MV-4-11 (cell line): ENCODE results near the gene ROBO4.
A peak's percentile ranks its signal among the peaks of the same experiment; 100 is the strongest.

ENCODE experiments used
- DNase-seq: peaks from one replicate; lab custom pipeline; 2025; lab: John Stamatoyannopoulos, UW

Gene ROBO4

DNA sequence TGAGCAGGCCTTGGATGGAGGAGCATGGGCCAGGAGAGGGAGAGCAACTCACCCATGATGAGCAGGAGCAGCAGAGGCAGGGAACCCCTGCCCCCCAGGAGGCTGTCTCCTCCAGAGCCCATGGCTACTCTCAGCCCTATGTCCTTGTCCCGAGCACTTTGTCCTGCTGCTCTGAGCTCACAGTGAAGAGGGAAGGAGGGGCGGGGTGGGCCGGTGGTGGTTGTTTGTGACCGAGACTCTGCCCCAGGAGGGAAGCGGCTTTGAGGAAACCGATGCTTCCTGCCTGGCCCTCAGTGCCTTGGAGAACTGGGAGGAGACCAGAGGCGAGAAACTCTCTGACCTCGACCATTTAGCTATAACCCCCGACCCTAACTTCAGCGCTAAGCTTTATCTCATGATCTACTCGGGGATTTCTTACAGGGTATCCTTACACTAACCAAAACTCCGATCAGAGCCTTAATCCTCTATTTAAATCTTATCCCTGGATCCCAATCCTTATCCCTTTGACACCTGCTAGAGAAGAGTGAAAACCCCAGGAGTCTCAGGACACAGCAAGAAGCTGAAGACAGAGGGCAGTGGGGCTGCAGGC, at the start of gene ROBO4:
TSS of gene ROBO4 (minus strand) at position 192 of the 589 bp plus-strand sequence. CDS start at position 122, 70 bp downstream.
- DNase-seq, result no peak

DNA sequence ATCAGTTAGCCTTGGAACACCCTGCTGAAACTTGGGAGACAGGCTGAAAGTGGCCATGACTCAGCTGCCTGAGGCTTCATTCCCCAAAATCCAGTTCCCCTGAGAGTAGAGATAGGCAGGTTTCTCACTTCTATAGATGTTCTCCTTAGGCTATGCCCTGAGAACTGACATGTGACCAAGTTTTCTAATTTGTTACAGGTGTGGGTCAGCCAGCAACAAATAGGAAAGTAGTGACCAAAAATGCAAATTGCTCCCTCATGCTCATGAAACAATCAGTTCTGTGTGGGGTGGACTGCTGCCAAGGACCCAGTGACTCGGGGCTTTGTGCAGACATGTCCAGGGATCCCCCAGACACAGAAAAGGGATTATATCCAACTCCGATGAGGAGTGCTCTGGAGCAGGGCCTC, 49.1 kb upstream of the ROBO4 start:
- DNase-seq, result no peak

DNA sequence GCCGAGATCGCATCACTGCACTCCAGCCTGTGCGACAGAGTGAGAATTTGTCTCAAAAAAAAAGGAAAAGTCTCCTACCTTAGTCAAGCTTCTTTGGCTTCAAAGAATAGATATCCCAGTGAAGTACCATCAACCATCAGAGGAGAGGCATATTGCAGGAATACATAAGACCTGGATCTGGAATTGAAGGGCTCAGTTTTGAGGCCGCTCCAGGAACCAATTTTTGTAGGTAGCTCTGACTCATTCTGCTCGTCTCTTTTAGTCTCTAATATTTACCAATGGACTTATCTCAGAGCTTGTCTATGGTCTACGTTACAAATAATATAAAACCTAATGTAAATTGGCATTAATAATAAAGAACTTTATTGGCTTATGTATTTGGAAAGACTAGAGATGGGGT, 48.2 kb upstream of the ROBO4 start:
- DNase-seq, result no peak

DNA sequence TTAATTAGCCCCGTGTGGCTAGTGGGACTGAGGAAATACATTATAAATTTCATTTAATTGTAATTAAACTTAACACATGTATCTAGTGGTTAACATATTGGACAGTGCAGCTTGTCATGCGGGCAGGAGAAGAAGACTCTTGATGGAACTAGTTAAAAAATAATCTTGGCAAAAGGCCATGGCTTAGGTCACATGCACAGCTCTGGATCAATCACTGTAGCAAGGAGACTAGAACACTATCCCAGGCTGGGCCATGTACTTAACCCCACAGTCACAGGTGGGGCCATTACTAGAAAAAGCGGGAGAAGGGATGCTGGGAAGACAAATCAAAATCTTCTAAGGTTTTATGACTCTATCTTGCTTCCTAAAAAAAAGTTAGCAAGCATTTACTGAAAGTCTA, 46.9 kb upstream of the ROBO4 start:
- no peak for DNase-seq

DNA sequence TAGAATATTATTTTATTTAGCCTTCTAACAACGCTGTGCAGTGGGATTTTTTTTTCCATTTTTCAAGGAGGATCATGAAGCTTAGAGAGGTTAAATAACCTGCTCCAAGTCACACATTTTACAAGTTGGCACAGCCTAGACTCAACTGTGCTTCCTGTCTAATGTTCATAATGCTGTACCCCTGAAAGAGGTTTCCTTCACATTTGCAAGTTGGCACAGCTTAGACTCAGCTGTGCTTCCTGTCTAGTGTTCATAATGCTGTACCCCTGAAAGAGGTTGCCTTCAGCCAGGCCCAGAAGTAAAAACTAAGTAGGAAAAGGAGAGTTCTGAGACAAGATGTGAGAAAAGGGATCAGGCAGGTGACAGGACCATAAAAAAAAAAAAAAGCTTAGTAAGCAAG, 46.1 kb upstream of the ROBO4 start:
- no peak for DNase-seq

DNA sequence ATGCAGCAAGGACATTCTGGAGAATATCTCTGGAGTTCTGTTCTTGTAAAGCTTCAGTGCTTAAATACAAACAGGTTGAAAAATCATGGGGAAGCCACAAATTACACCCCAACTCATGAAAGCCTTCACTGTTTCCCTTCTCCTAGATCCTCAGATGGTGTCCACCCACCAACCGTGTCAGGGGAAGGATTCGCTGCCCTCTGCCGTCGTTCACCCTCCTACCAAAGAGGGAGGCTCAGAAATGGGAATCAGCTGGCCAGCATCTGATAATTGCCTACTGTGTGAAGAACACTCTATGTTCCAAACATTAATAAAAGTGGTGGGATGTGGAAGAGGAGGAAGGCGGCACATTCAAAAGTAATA, 45.6 kb upstream of the ROBO4 start:
- no peak for DNase-seq

DNA sequence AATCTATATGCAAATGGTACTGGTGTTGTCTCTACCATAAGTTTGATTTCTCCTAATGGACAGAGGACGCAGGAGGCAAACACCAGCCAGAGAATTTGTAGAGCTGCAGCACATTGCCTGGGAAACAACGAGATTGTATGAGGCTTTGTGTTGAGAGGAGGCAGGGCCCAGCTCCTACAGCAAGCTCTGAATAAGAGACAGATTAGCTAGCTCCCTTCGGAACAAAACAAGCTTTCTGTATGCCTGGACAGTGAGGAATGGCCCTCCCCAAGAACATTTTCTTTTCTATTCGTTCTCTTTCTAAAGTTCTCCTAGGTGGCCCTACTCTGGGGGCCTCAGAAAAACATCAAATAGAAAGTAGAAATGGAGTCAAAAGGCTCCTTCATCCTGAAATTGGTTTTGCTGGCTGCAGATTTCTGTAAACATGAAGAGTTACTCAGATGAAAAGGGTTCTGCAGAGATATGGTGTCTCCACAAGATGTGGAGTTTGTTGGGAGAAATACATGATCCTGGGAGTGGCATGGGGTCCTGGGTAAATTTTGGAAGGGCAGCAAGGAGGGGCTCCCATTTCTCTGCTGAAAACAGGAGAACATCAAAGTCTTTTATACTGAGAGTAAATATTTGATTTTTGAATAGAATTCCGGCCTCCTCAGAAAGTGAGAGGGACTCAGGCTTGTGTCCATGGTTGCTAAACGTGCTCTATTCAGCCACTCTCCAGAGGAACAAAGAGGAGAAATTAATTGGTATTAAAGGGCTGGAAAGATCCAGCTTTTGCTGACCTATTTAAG, 45.0 kb upstream of the ROBO4 start:
- DNase-seq, result no peak

DNA sequence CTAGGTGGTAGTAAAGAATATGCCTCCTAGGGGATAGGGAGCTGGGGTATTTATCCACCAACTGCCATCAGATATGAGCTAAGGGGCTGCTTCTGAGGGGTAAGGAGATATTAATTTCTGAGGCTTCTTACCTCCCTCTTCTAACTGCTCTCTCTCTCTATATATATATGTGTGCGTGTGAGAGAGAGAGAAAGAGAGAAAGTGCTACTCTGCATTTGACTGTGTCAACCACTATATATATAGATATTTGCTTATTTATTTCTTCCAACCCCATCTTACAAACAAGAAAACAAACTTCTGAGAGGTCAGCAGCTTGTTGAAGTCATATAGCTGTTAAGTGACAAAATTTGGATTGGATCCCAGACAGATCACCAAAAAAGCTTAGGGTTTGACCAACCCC, 44.0 kb upstream of the ROBO4 start:
- DNase-seq, result no peak

DNA sequence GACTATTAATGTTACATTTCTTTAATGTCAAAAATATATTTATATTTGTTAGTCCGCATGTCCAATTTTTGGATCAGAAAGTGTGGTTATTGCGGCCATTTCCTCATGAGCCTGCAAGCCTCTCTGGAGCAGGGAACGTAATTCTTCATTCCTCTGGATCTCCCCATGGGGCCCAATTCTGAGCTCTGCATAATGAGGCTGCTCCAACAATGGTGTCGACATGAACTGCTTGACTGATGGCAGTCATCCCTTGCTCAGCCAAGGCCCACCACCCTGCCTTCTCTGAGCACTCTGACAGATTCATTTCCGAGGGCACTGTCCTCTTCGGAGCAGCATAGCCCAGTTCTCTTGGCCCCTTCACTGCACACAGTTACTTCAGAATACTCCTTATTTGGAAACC, 41.3 kb upstream of the ROBO4 start:
- DNase-seq, result no peak

DNA sequence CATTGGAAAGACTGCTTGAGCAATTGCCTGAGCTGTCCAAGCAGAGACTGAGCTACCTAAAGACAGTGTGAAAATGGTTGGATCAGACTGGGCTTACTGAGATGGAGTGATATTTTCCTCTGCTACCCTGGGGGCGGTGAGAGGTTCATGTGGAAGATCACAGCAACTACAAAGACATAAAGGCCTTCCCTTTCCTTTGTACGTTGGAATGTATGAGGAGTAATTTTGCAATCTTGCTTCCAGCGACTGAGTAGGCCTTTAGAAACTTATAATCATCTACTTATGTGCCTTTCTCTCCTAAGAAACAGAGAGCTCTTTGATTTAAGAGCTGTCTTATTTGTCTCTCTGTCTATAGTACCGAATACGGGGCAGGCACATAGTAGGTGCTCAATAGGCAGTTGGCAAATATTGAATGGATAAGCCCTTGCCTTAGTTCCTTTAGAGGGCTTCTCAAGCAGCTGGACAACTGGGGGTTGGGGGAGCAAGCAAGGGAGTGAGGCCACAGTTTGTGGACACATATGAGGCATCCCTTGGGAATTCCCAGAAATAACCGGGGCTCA, 40.6 kb upstream of the ROBO4 start:
- no peak for DNase-seq

DNA sequence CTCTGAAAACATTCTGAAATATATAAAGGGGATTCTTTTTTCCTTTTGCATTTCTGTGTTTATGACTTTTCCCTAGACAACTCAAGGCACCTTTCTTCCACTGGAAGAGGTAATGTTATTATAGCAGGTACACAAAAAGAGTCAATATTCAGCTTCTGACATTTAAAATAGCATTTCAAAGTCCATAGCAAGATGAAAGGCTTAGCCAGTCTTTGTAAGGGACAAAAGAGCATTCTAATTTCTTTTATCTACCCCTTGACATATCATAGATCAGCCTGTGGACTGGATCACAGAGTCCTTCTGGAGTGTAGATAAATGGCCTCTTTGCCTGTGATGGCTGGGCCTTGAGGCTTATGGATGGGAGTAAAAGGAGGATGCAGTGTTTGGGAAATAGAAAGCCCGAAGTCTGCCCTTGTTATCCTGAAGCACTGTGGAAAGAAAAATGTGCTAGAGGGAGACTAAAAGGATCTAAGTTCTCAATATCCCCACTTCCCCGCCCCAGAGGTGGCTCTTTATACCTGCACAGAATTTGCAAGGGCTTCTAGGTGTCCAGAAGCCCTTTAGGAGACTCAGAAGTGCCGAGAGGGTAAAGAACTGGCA, 39.8 kb upstream of the ROBO4 start:
- DNase-seq, result no peak

DNA sequence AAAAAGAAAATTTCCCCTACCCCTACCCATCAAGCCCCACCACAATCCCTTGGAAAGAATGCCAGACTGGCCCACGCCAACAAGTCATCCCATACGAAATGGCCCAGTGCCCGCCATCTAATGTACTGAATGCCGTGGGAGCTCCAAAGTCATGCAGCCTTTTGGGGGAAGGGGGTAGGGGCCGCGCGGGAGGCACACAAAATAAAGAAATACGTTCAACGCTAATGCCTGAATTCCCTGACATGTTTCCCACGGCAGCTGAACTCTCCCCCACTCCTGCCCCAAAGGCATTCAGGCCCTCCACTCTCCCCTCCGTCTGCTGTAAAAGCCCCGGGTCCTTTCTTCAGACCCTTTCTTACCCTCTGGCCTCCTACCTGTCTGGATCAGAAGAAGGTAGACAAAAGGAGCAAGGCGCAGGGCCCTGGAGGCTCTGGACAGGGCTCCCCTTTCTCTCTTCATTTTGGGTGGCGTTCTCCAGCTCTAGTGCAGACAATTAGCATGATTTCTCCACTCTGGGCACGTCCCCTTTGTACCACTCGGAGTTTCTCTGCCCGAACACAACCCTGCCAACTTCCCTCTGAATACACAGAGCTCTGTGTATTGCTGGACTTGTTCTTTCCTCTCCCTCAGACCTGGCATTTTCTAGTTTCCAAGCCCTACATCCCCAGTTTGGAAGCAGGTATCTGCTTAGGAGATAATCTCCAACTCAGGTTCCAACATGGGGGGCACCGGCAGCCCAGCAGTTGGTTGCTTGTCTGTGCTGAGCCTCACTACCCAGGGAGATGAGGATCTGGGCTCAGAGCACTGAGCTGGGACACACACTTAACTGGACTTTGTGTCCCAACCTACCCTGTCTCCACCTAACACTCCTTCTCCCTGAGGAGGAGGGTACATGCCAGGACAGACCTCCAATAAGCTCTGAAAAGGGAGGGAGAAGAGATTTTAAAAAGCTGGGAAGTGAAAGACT, 38.2 kb upstream of the ROBO4 start, which contains the start of gene HEPACAM:
TSS of gene HEPACAM (minus strand) at position 500 of the 967 bp plus-strand sequence. CDS start at position 459, 41 bp downstream.
- DNase-seq, result no peak

DNA sequence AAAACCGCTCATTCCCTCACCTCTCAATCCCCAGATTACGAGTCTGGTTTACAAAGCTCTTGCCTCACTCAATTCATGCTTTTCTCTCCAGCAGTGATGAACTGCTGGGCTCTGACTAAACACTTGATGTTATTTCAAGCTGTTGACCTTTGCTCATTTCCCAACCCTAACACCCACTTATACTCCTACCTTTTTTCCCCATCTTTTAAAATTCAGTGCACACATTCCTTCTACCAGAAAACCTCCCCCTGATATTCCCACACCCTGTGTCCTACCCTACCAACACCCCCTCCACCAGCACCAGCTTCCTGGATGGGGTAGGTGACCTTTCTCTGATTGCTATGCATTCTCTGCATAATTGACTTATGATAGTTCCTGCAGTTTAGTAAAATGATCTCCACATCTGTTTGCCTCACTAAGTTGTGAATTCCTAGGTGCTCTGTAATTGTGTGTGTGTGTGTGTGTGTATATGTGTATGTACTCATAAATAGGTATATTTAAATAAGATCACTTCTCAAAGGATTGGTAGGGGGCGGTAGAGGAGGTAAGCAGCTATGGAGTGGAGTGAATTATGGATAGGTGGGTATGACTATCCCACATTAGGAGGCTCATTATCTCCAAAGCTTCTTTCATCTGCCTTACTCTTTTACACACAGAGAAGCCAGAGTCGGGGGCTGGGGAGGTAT, 37.3 kb upstream of the ROBO4 start:
- no peak for DNase-seq

DNA sequence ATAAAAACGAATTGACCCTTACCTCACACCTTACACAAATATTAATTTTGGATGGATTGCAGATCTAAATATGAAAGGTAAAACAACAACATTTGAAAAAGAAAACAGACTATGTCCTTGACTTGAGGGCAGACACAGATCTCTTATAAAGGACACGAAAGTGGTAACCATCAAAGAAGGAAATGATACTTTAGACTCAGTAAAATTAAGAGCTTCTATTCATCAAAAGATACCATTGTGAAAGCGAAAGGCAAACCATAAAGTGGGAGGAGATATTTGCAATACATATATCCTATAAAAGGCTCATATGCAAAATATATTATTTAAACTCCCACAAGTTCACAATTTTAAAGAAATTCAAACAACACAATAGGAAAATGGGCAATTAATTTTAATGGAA, 33.1 kb upstream of the ROBO4 start:
- peak; percentile 67 for DNase-seq

DNA sequence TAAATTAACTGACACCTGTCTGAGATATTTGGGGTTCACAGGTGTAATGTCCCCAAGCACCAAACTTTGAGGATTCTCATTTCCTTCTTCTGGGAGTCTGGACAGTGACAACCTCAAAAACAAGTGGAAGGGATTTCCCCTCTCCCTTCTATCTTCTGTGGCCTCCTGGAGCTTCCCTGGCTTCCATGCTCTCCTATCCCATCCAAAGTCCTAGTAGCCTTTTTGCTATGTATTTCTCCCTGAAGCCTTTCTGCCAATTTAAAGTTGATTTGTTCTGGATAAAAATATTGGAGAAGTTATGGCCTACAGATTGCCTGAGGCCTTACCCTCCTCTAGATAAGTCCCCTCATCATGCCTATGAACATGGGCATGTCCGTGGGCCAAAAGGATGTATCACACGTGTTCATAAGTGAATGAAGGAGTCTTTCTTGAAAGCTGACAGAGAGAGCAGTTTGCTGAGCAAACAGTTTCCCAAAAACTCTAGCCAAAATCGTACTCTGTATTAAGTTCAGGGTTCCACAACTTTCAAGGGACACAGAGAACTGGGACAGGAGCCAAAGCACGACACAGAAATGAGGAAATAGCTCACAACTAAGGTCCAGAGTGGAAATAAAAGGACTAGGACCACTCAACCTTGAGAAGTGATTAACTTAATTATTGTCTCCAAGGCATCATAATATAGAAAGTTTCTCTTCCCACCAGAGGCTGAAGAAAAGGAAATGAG, 31.4 kb upstream of the ROBO4 start:
- DNase-seq, result peak; percentile 43

DNA sequence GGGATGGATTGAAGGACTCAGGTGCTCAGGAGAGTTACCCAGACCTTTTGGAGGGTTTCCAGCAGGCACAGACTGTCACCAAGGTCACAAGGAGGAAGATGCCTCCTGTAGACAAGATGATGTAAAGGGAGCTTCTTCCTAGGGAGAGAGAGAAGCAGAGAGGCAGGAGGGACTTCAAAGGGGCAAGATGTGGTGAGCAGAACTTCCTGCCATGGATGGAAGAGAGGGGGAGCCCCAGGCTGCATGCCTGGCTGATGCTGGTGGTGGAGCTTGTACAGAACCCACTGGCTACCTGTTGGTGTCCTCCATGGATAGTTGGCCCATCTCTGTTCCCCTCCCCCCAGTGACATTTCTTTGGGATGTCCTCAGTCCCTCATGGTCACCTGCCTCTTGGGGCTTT, 25.6 kb upstream of the ROBO4 start:
- DNase-seq, result no peak

DNA sequence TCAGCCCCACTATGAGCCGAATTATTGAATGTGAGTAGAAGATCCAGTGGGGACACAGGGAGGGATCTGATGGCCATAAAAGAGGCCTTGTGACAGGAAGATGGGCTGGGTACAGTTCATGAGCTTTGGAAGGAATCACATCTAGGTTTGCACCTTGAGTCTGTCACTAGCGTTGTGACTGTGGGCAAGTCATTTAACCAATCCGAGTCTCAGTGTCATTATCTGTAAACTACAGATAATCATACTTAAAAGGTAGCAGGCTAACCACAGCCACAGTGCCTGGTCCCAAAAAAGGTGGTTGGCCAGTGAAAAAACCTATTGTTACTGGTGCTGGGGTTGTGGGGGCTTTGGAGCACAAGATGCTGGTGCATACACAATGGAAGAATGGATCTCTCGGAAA, 25.2 kb upstream of the ROBO4 start:
- DNase-seq, result no peak

DNA sequence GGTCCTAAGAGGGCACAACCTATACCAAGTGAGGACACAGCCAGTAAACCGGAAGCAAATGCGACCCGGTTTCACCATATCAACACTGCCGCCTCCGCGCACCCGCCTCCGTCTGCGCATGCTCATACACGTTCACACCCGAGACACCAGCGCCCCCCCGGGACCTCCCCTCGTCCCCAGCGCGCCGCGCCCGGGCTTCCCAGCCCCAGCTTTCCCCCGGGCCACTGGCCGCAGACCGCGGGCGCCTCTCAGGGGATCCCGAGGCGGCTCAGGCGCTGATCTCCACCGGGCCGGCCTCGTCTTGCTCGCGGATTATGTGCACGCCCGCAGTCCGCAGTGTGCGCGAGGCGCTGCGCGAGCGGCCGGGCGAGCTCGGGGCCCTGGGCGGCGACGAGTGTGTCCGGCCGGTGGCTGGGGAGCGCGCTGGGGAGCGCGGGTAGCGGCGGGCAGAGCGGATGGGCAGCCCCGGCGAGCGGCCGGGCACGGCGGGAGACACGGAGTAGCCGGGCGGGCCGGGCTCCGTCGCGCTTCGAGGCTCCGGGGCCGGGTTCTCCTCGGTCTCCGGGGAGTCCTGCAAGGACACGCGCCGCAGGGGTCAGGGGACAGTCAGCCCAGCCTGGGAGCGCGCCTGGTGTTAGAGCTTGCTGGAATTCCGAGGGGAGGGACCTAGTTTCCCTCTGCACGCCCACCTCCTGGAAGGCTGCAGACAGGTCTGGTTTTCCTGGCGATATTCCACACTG, 23.4 kb upstream of the ROBO4 start:
- no peak for DNase-seq

DNA sequence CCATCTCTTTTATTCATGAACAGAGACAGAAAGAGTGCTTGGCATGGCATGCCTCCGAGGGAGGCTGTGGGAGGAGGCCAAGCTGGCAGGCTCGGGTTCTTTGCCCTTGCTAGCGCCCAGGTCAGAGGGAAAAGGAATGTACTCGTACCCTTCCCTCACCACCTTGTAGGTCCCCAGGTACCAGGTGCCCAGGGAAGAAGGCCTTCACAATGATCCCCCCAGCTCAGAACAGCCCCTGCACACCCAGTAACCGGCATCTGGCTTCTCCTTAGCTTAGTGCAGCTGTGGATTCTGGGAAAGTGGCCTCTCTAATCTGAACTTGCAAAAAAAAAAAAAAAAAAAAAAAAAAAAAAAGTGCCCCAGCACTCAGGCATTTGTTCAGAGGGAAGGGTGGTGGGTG, 22.7 kb upstream of the ROBO4 start:
- DNase-seq, result no peak

DNA sequence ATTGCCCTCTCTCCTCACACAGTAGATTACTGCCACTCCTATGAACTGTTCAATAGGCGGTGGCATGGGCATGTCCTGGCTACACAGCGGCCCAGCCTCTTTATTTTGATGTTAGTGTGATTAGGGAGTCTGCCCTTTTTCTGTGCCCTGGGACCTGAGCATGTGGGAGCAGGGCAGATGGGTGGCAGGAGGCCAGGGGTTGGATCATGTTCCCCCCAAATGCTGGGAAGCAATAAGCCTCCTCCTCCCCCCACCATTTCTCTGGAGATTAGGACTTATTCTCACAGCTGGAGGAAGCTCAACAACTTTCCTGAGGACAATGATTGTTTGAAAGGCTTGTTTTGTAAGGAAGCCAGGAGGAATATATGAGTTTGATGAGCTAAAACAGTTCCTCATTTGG, 22.2 kb upstream of the ROBO4 start:
- no peak for DNase-seq
